Activated gamma-delta T cell treated with anti-CD3 and anti-CD28 coated beads, Interleukin-2, amount 50 U/mL, for 16 hours (primary cell): ENCODE measurements around the gene NTF3.

Experiments used
- DNase-seq: peaks from one replicate; pipeline ENCODE4 v3.0.0-alpha.2; 2020; ENCODE audit warnings: low read depth

NTF3 gene

DNA sequence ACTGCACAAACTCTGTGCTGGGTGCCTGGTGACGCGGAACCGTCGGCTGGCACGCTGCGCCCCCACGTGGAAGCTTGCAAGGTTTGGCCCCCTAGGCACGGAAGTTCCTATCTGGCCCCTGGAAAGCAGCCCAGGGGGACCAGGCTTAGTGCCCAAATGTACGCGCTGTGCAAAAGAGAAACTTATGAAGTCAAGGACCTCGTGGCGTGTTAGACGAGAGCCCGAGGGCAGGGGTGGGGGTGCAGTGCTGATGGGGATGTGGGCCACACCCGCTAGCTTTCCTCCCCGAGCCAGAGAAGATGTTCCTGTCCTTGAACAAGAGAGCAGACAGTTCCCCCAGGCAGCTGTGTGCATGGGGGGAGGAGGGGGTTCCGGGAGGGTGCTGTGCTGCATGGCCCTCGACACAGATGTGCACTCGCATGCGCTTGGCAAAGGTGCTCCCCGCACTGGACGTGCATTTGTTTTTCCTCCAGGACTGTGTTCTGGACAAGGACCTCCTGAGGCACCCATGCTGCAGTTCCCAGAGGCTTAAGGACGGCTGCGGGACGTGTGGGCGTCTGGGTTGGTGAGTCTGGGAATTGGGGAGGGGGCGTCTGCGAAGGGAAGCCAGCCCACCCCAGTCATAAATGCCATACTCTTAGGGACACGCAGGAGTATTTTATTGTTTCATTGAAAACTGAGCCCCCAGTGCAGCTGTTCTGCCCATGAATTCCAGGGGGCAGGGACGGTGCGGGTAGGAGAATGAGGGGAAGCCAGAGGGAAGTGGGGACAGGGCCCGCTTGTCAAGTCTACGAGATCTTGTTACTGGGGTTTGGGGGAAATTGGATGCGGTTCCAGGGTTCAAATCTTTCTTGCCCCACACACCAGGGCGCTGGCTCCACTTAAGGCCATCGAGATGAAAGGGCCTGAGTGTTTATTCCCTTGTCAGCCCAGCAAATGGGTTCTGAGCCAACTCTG, 80.0 kb downstream of the NTF3 start:
- no peak for DNase-seq

DNA sequence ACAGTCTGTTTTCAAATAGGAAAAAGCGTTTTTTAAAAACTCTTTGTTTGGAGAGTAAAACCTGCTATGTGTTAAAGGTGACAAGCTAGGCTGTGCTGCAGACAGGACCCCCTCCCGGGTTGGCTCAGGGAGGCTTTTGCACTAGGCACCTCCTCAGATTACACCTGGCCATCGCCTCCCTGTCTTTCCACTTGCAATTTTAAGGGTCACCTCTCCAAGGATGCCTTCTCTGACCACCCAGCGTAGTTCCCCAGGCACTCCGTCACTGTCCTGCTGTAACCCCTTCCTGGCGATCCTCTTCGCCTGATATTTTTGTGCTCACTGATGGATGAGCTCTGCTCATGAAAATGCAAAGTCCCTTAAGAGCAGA, 80.7 kb downstream of the NTF3 start:
- no peak for DNase-seq

DNA sequence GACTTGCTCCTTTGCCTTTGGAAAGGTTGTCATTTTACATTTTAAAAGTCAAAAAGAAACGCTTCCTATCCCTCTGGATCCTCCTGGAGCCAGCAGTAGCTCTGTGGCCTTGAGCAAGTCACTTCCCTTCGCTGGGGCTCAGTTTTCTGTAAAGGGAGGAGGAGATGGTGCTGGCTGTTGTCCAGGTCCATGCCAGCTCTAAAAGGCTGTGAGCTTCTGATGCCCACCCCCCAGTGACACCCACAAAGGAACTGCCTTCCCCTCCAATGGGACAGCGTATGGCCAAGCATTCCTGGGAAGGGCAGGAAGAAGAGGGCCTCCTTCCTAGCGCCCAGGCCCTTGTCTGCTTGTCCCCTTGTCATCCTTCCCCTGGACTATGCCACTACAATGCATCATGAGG, 81.5 kb downstream of the NTF3 start:
- no peak for DNase-seq

- DNase-seq = no peak
These were observed 82.1 kb downstream of the NTF3 start for GRCh38 chr12:5514016-5514415.

DNA sequence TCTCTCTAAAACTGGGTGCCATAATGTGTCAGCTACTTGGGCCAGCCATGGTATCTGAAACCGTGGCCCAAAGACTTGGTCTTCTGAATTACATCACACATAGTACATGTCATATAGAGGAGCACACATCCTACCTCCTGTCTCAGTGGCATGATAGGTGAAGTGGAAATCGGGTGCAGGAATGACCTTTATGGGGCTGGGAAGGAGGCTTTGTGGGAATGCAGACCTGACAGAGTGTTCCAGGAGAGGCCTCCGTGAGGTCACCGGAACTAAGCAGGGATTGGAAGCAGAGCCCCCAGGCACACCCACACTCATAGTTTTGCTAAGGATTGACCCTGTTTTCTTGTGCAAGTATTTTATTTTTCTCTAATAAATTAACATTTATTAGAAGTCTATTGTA, 82.6 kb downstream of the NTF3 start:
- DNase-seq = no peak

DNA sequence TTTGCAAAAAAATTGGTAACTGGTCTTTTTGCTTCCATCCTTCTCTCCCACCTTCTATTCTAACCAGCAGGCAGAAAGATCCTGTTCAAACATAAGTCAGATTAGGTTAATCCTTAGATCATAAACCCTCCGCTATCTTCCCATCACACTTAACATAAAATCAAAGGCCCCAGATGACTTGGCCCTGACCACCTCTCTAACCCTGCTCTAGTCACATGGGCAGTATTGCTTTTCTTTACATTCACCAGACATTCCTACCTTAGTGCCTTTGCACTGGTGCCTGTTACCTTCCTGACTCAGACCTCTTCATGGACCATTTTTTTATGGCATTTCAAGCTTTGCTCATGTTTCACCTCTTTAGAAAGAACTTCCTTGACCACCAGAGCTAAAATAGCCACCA, 83.5 kb downstream of the NTF3 start:
- no peak for DNase-seq

GRCh38 chr12:5516371-5517241, 84.7 kb downstream of the NTF3 start:
- no peak for DNase-seq

GRCh38 chr12:5518584-5519365, 86.9 kb downstream of the NTF3 start:
- DNase-seq = no peak

DNA sequence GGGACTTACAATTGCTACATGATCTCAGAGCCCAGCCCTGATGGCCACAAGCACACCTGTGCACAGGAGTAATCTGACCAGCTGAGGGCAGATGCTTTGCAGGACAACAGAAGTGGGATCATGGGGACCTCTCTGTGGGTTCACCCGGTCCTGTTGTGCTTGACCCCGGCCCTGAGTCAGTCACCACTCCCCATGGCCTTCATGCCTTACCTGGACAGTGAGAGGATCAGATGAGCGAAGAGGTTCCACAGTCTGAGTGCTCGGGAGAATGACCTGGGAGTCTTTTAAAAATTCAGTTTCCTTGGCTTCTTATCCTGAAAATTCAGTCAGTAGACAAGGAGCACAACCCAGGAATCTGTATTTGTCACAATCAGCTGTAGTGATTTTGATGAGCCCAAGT, 88.1 kb downstream of the NTF3 start:
- no peak for DNase-seq

GRCh38 chr12:5520831-5521230, 88.9 kb downstream of the NTF3 start:
- DNase-seq = no peak

DNA sequence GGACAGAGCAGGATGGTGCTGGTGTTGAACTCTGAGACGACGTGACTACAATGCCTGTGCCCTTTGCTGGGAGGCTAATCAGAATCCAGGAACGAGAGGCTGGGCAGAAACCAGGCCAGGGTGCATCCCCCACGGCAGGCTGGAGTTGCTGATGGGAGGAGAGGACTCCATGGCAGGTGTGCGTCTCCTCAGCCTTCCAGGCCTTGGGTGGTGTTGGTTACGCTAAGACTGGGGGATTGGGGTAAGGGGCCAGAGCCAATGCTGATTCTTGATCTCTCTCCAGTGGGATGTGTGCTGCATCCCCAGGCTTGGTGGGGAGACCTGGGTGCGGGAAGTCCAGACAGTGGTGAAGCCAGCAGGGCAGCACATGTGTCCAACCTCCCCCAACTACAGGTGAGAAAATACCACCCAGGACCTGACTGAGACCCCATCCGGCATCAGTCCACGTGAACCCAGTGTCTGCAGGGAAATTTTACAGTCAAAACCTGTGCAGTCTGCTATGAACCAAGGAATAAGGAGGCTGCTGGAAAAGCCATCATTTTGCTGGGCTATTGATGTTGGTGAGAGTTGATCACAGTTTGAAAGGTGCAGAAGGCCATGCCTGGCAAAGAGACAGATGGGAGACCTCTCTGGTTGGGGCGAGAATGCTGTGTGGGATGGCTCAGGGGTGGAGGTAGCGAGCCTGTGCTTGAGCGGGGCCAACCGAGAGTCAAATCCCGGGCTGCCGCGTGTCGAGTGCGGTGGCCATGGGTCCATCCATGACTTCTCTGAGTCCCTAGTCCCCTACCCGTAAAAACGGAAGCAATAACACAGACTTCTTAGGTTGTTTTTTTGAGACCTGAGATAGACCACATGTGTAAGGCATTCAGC, 89.8 kb downstream of the NTF3 start:
- DNase-seq = no peak

GRCh38 chr12:5522432-5523335, 90.8 kb downstream of the NTF3 start:
- DNase-seq = no peak

- no peak for DNase-seq
These were observed 91.6 kb downstream of the NTF3 start for GRCh38 chr12:5523396-5524115.

- DNase-seq = no peak
These were observed 92.3 kb downstream of the NTF3 start for GRCh38 chr12:5524116-5524768.

GRCh38 chr12:5524769-5525436, 93.0 kb downstream of the NTF3 start:
- DNase-seq = no peak

- DNase-seq = no peak
These were observed 94.0 kb downstream of the NTF3 start for GRCh38 chr12:5525783-5526367.

DNA sequence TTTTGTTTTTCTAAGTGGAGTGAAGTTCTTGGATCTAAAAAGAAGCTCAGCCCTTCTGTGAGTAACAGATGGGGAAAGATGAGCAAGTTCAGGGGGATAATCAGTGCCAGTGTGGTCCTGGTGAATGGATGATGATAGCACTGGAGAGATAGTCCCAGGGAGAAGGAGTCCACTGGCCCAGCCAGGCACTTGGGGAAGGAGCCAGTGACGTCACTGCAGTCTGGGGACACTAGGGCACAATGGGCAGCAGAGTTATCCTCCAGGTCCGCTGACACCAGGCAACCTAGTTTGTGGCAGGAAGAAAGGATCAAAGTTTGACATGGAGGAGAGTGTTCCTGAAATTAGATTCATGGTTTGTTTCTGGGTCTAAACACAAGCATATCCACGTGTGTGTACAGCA, 101.5 kb downstream of the NTF3 start:
- DNase-seq = no peak
